ENCODE data around the gene SPEG.
A peak's percentile ranks its signal among the peaks of the same experiment; 100 is the strongest.

Gene SPEG

DNA sequence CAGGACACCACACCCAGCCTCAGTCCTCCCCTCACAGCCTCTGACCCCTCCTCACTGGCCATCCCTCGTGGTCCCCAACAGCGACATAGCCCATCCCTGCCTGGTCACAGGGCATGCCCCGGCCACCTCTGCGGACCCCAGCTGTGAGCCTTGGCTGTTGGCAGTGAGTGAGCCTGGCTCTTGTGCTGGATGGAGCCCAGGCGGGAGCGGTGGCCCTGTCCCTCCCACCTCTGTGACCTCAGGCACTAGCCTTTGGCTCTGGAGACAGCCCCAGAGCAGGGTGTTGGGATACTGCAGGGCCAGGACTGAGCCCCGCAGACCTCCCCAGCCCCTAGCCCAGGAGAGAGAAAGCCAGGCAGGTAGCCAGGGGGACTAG, 8.6 kb upstream of the SPEG start:
- DNase-seq: no peak

GRCh38 chr2:219426534-219427136, 8.0 kb upstream of the SPEG start:
- no peak for DNase-seq

DNA sequence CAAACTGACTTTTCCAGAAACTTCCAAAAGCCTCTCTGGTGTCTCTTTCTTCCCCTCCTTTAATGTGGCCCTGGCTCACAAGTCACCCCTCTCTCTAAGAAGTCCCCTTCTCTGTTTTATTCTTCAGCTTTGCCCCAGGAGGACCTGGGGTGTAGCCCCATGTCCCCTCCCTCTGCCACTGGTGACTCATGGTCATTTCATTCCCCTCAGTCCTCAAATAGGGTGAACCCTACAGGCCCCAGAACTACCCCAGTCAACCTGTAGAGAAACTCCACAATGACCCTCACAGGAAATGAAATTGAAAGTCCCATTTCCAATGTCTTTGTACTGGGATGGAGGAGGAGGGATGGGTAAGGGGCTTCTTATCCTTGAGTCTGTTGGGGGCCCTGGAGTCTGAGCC, 6.2 kb upstream of the SPEG start:
- no peak for DNase-seq

- DNase-seq: no peak
Observed at GRCh38 chr2:219429958-219430606, 4.6 kb upstream of the SPEG start.

- no peak for DNase-seq
Observed at GRCh38 chr2:219430633-219431615, 3.7 kb upstream of the SPEG start.

DNA sequence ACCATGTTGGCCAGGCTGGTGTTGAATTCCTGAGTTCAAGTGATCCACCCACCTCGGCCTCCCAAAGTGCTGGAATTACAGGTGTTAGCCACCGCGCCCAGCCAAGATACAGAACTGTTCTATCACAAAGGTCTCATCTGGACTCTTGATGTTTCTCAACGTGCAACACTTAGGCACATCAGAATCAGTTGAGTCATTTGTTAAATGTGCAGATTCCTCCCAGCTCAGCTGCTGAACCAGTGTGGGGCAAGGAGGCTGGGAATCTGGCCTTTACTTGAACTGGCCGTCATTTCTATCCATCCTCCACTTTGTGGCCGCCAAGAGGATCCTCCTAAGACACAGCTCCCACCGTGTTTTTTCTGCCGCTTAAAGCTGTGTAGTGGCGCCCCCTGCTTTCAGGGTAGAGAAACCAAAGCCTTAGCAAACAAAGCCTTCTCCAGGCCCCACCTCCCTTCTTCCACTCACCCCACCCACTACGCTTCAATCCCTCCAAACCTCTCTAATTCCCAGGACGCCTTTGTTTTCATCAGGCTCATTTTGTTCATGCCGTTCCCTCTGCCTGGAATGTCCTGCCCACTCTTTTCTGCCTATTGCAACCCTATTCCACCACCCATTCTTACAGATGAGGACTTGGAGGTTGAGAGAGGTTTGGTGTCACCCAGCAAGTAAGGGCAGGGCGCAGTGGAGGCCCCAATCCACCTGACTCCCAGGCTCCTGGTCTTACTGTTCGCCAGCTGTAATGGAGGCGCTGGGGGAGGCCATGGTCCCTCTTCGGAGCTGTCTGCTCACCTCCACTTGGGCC, 776 bp upstream of the SPEG start:
- no peak for DNase-seq

- DNase-seq: no peak
Observed at GRCh38 chr2:219434468-219434717, 250 bp upstream of the SPEG start.

DNA sequence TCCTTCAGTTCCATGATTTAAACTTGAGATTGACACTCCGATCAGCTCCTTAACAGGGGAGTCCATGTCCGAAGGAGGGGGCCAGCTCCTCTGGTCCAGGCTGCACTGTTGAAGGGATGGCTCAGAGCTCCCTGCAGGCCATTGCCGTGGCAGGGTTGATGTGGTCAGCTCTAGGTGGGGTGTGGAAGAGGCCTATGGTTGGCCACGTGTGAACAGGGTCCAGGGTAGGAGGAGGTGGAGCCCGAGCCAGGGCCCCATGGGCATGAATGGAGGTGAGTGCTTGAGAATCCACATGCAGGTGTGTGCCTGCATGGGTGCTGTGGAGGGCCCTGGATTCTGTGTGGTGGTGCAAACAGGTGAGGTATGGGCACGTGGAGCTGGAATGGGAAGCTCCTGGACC, 1.1 kb downstream of the SPEG start:
- no peak for DNase-seq

GRCh38 chr2:219436491-219436890, 1.8 kb downstream of the SPEG start:
- no peak for DNase-seq

GRCh38 chr2:219437141-219437540, 2.5 kb downstream of the SPEG start:
- no peak for DNase-seq

DNA sequence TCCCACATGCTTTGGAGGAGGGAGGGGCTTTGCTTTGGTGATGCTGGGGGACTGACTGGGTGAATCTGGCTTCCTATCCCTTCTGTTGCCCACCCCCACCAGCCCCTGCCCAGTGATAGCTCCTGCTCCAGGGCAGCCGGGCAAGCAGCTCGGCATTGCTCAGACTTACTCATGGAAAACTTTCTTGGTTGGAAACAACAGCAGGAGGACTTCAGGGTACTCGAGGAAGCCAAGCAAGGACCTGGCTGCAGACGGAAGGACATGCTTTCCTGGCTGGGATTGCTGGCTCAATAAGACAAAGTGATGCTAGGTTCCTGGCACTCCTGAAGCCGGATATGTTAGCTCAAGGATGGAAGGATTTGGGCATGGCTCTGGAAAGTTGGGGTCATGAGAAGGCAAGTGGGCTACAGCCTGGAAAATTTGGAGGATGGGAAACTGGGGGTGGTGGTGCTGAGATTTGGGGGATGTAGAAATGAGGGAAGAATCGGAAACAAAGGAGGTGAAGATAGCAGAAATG, 3.1 kb downstream of the SPEG start:
- DNase-seq: no peak

DNA sequence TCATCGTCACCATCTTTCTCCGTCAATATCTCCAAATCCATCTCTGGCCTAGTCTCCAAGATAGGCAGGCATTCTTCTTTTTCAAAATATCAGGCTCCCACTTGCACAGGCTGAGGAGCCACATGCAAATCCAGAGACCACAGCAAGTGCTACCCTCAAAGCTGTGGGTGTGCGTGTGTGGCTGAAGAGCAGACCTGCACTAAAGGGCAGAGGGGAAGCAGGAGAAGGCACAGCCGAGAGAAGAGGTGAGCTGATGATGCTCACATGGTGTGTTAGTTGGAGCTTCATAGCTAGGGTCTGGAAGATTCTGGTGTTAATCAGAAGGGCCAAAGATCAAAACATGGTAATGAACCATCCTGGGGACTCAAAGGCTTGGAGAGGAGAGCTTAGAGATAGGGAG, 3.8 kb downstream of the SPEG start:
- no peak for DNase-seq

DNA sequence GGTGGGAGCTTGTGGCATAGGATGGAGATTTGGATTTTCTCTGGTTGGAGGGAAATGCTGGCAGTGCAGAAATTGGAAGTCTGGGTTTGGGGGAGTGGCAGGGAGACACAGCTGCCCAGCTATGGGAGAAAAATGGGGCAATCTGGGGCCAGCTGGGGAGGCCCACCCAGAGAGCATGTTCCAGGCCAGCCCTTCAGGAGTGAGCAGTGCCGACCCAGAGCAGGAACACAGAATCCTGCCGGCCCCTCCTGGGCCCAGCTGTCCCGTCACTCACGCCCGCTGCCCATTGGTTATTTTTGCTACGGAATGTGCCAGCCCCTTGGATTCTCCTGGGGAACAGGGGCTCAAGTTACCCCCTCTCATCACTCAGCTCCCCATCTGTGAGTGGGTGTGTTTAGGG, 4.9 kb downstream of the SPEG start:
- no peak for DNase-seq

GRCh38 chr2:219440388-219441256, 6.0 kb downstream of the SPEG start:
- no peak for DNase-seq

DNA sequence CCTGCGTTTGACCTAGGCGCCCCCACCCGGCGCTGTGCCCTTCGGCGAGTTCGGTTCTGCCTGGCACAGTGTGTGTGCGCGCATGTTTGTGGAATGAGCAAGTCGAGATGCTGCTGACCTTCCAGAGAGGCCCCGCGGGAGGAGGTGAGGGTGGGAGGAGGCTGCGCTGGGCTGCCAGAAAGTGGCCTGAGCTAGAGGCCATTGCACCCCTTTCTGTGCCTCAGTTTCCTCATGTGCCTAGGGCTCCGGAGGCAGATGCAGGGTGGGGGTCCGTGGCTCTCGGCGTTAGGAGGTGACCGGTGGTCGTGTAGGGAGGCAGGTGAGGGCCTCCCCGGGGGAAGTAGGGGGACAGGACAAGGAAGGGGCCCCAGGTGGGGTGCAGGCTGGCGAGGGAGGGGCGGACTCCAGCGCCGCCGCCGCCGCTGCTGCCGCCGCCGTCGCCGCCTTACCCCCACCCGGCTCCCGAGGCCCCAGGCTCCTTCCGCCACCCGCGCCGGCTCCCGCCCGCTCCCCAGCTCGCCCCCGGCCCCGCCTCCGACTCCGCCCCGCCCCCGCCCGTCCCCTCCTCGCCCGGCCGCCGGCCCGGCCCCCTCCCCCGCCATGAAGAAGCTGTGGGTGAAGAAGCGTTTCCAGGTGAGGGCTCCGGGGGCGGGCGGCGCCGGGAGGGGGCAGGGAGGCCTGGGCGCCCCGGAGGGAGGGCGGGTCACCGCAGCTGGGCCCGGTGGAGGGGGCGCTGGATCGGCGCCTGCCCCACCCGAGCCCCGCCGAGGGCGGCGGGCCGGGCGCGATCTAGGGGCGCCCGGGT, 7.0 kb downstream of the SPEG start:
- peak; percentile 61 for DNase-seq

DNA sequence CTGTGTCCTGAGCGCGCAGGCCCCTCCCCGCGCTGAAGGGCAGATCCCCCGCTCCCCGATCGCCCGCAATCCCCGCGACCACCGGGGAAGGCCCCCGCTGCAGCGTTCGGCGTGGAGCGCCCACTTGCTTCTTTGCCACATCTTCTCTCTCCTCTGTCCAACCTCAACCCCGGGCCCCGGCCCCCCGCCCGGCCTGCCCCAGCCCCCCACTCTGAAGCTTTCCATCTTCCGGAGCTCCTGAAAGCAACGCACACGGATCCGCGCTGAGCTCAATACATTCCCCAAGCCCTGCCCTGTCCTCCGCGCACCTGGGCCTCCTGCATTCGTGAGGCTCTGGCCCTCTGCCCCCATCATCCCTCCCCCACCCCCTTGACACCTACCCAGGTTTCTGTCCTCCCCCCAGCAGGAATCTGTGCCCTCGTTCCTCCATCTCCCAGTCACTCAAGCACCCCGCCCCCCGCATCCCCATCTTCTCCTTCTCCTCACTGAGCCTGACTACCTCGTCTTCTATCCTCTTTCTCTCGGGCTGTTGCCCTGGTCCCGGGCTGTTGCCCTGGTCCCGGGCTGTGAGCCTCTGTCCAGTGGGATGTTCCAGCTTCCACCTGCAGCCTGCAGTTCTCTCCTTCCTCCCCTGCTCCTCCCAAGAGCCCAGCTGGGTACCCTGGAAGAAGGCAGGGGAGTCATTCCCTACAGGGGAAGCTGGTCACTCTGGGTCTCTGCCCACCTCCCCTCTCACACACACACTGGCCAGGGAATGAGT, 7.8 kb downstream of the SPEG start:
- DNase-seq: no peak

DNA sequence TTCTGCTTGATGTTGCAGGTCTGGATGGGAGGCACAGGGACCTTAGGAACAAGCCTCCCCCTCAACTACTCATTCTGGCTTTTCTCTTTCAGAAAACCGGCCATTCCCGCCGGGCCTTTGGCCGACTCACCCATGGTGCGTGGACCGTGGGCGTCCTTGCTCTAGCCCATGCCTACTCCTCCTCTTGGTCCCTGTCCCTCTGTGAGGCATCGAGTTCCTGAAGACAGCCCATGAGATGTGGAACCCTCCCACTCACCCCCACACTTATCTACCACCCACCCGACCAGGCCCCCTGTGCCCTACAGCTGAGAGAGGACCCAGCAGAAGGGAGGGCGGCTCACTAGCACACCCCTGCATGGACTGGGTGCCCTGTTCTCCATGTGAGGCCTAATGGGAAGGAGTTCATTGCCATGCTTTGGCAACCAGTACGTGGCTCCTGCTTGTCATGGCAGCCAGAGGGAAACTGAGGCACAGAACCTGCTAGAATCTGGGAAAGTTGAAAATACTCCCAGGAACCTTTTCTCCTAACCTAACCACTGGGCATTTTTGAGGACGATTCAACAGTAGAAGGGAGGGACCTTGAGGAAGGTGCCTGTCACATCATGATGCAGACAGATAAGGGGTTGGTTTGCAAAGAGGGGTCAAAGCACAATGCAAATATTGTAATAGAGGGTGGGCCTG, 8.5 kb downstream of the SPEG start:
- DNase-seq: no peak

DNA sequence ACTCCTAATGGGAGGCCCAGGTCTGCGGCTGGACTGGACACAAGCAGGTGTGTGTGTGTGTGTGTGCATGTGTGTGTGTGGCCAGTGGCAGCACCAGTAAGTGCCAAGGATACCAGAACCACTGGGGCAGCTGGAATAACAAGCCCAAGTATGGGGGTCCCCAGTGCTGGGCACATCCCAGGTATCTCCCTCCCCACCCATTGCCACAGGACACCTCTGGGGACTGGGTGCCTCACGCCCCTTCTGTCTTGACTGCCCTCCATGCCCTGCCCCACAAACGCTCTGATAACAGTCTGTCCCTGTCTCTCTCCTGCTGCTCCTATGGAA, 9.0 kb downstream of the SPEG start:
- DNase-seq: no peak

DNA sequence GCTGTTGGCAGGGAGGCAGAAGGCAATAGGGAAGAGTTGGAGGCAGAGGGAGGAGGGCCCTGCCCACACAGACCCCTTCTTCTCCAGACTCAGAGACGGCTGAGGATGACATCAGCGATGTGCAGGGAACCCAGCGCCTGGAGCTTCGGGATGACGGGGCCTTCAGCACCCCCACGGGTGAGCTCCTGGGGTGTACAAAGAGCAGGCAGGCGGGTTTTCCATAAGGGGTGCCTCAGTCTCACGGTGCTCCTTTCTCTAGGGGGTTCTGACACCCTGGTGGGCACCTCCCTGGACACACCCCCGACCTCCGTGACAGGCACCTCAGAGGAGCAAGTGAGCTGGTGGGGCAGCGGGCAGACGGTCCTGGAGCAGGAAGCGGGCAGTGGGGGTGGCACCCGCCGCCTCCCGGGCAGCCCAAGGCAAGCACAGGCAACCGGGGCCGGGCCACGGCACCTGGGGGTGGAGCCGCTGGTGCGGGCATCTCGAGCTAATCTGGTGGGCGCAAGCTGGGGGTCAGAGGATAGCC, 10.0 kb downstream of the SPEG start:
- DNase-seq: no peak

DNA sequence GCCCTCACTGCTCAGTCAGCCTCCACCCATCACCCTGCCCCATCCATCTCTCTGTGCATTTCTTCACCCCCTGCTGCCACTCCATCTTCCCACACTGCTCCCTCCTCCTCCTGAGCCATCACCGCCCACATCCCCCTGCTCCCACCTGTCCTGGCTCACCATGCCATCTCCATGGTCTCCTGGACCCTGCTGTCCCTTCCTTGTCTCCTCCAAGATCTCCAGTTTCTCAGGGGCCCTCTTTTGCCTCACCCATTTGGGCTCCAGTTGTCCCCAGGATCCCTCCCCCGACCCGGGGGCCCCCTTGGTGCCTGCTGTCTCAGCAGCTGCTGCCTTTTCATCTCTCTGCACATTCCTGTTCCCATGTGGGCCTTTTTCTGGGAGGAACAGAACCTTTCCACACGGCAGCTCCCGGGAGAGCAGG, 10.6 kb downstream of the SPEG start:
- no peak for DNase-seq
